HG02759 (cell line): Measurements from ENCODE around the gene PRLH.

Experiments used
- ATAC-seq: cut with Tn5 transposase; IDR thresholded peaks from one replicate; pipeline ENCODE4 v1.9.1; 2021; ENCODE audit warnings: mild to moderate bottlenecking, moderate library complexity; ENCODE audit not compliant: unreplicated experiment

The PRLH gene

DNA sequence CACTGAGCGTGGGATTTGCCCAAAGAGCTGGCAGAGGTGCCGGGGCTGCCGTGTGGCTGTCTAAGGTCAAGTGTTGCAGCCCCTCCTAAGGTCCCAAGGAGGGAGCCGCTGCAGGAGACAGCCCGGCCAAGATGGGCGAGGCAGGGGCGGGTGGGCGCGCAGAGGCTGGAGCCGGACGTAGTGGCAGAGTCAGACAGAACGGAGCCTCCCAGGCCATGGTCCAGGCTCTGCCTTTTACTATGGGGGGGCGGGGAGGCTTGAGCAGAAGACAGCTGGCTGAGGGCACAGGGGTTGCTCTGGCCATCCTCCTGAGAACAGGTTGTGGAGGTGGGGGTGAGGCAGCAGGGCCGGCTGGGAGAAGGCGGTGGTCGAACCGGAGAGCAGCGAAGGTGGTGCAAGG is 27.5 kb upstream of the PRLH start:
- ATAC-seq: no peak

- no peak for ATAC-seq
These were observed 26.7 kb upstream of the PRLH start for GRCh38 chr2:237539681-237540080.

DNA sequence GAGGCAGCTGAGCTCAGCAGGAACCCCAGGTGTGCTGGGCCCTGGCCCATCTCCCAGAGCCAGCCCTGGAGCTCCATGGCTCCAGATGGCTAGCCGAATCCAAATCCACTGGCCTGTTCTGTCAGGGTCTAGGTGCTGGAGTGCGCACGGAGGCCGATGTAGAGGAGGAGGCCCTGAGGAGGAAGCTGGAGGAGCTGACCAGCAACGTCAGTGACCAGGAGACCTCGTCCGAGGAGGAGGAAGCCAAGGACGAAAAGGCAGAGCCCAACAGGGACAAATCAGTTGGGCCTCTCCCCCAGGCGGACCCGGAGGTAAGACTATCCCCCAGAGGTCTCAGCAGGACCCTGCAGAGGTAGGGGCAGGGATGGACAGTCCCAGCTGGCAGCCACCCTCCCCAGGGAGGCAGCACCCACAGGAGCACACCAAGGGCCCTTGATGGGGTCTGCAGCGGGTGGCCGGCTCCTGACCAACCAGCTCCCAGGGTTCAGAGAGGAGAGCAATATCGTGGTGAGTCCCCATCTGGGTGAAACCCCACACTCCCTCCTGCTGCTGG is 26.1 kb upstream of the PRLH start:
- no peak for ATAC-seq

GRCh38 chr2:237540823-237541222 is 25.6 kb upstream of the PRLH start:
- ATAC-seq: no peak

DNA sequence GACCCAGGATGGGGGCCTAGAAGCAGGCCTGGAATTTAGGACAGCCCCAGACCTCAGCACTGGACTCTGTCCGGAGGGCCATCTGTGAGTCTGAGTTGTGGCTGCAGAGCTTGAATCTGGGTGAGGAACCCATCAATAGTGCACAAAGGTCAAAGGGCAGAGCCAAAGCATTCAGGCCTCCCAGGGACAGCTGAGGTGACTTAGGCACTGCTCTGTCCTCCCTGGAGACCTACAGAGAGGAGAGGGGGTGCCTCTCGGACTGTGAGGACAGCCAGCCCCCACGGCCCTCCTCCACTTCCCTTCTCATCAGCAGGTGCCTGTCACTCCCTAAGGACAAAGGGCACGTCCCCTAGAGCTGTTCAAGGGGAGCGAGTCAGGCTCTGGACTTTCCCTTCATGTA is 25.1 kb upstream of the PRLH start:
- no peak for ATAC-seq

DNA sequence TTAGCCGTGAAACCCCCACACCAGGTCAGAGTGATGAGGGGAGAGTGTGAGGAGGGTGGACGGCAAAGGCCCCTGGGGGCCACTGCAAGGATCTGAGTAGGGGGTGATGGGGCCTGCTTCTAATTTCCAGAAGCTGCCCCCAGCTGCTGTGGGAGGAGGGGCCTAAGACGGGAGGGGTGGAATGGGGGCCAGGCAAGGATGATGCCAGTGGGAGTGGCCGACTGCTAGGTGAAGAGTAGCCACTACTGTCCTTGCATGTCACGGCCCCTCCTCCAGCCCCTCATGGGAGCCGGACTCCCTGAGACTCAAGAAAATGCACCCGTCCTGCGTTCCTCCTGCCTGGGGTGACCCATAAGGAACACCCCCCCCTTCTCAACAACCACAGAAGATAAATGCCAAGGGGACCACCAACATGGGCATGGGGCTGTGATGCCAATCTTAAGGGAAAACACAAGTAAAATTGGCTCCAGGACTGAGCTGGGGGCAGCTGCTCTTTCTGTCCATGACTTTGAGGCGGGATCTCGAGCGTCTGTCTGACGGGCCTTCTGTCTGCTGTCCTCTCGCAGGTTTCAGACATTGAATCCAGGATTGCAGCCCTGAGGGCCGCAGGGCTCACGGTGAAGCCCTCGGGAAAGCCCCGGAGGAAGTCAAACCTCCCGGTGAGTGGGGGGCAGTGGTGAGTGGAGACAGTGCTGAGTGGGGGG is 24.2 kb upstream of the PRLH start:
- ATAC-seq: no peak

GRCh38 chr2:237546040-237546875 is 20.1 kb upstream of the PRLH start:
- no peak for ATAC-seq

DNA sequence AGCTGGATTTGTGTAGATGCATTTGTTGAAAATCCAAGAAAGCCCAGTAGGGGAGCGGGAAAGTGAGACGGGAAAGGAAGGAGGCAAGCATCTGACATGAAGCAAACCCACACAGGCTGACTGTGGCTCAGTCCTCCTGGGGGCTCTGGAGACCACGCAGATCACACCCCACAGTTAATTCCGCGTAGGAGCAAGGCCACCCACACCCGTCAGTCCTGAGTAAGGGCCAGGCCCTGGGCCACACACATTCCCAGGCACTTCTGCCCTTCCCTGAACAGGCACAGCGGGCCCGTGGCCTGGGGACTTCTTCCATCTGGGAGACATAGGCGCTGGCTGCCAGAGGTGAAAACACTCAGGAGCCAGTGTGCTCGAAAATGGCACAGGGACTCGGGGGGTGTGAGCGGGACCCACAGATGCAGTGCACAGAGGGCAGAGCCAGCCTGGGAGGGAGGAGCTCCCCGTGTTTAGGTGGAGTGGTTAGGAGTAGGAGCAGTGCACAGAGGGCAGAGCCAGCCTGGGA is 19.4 kb upstream of the PRLH start:
- no peak for ATAC-seq

GRCh38 chr2:237547841-237548416 is 18.4 kb upstream of the PRLH start:
- no peak for ATAC-seq

DNA sequence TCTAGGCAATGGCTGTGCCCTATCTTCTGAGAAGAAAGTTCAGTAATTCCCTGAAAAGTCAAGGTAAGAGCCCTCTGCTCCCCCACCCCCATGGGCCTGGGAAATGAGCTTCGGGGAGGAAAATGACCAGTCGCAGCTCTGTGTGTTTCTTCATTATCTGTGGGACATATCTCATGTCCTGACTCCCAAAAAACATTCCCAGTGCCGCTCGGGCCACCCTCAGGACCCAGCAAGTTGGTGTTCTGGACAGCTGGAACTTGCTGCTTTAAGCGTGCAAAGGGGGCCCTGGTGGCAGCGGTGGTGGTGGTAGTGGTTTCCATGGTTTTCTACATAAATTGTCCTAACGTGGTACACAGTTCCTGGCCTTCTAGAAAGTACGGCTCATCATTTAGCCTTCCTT is 17.2 kb upstream of the PRLH start:
- ATAC-seq: no peak

- ATAC-seq: no peak
These were observed 16.5 kb upstream of the PRLH start for GRCh38 chr2:237549643-237550415.

DNA sequence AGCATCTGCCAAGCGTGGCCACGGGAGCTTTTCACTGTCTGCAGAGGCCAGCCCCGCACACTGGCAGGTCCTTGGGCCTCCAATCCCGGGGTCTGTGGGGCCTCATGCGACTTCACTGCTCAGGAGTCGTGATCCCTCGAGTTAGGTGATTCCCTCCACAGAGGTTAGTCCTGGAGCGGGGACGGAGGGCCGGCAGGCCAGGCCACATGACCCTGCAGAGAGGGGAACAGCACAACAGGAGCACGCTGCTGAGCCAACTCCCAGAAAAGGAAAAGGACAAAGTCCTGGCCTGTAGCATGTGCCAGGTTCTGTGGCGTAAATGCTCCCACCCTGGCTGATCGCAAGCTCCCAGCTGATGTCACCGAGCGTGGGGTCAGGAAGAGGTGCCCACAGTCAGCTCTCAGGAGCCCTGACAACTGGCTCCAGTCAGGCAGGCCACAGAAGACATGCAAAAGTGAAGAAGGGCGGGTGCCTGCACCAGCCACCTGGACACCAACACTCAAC is 15.3 kb upstream of the PRLH start:
- ATAC-seq: no peak

DNA sequence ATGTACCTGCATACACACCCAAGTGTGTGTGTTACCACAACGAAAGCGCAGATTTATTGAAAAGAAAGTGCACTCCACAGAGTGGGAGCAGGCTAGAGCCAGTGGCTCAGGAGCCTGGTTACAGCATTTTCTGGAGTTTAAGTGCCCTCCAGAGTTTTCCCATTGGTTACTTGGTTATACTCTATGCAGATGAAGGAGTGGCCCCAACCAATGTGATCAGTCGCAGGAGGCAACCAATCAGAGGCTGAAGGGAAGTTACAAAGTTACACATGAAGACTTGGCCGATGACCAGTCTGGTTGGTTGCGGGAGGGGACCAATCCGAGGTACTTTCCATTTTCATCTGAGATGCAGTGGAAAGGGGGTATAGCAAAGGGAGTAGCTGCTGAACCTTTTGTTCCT is 13.5 kb upstream of the PRLH start:
- ATAC-seq: no peak

- ATAC-seq: no peak
These were observed 12.4 kb upstream of the PRLH start for GRCh38 chr2:237553948-237554347.

- ATAC-seq: no peak
These were observed 10.8 kb upstream of the PRLH start for GRCh38 chr2:237555560-237555959.

DNA sequence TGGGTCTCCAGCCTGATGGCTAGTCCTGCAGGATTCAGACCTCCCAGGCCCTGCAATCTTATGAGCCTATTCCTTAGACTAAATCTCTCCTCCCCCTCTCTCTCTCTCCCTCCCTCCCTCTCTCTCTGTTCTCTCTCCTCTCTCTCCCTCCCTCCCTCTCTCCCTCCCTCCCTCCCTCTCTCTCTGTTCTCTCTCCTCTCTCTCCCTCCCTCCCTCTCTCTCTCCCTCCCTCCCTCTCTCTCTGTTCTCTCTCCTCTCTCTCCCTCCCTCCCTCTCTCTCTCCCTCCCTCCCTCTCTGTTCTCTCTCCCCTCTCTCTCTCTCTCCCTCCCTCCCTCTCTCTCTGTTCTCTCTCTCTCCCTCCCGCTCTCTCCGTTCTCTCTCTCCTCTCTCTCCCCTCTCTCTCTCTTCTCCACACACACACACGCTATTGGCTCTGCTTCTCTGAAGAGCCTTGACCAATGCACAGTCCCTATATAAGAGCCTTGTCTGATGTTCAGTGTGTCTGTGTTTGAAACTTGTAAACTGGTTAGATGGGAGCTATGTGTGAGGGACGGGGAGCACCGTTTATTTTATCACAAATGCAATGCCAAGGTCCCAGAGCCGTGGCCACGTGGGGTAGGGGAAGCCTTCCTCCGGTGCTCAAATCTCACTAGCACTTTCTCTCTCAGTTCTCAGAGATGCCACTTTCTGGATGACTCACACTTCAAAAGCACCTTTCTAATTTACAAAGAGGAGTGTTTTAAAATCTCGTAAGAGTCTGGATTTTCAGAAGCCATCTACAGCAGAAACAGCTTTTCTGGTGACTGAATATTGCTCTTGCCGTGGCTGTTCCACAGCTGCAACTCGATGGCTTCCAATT is 9.4 kb upstream of the PRLH start:
- peak; percentile 91 for ATAC-seq

GRCh38 chr2:237557633-237558015 is 8.8 kb upstream of the PRLH start:
- ATAC-seq: peak; percentile 22

- no peak for ATAC-seq
These were observed 7.3 kb upstream of the PRLH start for GRCh38 chr2:237558961-237559641.

GRCh38 chr2:237561221-237561620 is 5.2 kb upstream of the PRLH start:
- ATAC-seq: no peak
